OCI-M2 (cell line): ENCODE results near the gene INPPL1.
"Not testable (repeated sequence)": the region's sequence is repeated elsewhere in the genome, so short reads cannot be mapped to it uniquely, and the experiment has no call there.

Experiments used
- DNase-seq: peaks from one replicate; lab custom pipeline; 2025; ENCODE audit not compliant: unreplicated experiment; lab: John Stamatoyannopoulos, UW

The INPPL1 gene

GRCh38 chr11:72224564-72225410 is at the start of gene INPPL1:
Gene INPPL1, plus strand, starts transcription at chr11:72224767. Its CDS starts 218 bp downstream, at chr11:72224985.
- no peak for DNase-seq

DNA sequence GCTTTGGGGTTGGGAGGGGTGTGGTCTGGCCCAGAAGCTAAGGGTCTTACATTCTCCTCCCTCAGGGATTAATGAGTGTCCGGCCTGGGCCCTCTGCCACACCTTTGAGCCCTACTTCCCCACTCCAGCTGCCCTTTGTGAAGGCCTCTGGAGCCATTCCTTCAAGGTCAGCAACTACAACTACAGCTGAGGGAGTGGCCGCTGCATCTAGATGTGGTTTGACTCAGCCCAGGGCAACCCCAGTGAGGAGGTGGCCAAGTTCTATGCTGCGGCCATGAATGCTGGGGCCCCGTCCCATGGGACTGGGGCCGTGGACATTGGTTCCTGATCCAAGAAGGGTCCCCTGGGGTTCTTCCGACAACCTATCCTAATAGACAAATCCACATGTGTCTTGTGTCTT is 46.9 kb upstream of the INPPL1 start:
- DNase-seq, result no peak

GRCh38 chr11:72179049-72179803 is 45.3 kb upstream of the INPPL1 start:
- DNase-seq, result no peak

DNA sequence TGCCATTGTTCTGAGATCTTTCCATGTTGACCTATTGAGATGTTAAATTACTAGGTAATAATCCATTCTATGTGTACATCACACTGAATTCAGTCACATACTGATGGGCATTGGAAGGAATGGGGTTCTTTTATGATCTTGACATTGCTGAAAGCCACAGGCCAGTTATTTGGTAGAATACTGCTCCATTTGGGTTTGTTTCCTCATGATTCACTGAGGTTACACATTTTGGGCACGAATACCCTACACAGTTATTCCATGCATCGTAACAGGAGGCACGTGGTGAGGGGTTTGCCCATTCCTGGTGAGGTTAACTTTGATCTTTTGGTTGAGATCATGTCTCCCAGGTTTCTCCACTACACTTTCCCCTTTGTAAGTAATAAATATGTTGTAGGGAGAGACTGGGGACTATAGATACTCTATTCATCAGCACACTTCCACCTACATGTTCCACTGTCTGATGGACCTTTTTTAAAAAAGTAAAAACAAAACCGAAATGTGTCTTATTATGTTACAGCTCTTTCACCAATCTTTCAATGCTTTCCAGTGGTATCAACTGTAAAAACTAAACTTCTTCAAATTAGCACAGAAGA is 44.7 kb upstream of the INPPL1 start:
- no peak for DNase-seq

DNA sequence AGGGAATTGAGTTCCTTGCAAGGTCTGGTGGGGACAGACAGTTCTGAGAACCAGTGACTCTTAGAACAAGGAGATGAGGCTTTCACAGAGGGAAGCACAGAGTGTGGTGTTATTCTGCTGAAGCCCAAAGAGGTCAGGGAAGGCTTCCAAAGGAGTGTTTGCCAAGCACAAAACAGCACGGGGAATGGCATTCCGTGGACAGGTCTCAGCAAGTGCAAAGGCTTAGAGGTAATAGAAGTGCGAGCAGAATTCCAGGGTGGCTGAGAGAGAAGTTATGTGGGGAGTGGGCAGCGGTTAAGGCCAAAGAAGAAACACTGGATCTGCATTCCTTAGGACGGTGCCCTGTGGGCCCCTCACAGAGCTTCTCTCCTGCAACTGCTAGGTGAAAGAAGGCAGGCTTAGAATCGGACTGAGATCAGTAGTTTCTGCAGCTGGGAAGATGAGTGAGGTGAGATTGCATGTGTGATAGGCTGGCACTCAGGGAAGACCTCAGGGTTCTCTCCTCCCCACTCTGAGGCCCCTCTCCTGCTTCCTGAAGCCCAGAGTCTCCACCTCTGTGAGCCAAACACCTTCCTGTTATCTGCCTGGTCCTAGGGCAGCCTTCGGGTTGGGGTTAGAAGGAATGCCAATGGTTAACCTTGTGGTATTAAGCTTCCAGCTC is 43.5 kb upstream of the INPPL1 start:
- not testable (repeated sequence) for DNase-seq

GRCh38 chr11:72181553-72181958 is 43.0 kb upstream of the INPPL1 start:
- not testable (repeated sequence) for DNase-seq

DNA sequence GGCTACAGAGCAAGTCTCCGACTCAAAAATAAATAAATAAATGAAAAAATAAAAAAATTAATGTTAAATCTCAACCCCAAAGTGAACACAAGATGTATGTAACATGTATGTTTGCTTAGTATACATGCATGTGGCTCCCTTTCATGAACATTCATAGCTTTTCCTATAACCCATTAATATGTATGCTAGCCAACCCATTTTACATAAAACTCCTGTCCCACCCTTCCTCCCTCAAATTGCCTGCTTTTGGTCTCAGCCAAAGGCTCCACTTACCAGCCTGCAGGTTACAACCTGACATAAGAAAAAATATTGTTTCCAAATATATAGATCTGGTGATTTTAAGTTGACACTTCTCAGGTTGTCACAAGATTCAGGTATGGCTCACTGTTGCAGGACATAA is 36.3 kb upstream of the INPPL1 start:
- no peak for DNase-seq

- no peak for DNase-seq
These were observed 34.9 kb upstream of the INPPL1 start for GRCh38 chr11:72189455-72190250.

DNA sequence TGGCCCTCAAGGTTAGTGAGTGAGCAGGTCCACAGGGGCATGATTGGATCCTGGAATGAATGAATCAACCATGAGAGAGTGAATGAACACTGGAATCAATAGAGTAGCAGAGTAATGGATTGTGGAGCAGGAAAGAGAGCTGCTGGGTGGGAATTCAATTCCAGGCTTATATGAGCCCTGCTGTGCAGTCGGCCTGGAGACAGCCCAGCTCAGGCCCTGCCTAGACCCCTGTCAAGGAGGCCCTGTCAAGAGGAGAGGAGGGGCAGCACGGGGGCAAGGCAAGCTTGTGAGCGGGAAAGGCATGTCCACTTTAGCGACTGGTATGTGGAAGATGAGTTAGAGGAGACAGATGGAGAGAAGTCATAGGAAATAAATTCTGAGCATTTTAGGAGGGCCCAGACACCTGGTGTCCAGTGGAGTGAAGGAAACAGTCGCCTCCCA is 33.9 kb upstream of the INPPL1 start:
- no peak for DNase-seq

DNA sequence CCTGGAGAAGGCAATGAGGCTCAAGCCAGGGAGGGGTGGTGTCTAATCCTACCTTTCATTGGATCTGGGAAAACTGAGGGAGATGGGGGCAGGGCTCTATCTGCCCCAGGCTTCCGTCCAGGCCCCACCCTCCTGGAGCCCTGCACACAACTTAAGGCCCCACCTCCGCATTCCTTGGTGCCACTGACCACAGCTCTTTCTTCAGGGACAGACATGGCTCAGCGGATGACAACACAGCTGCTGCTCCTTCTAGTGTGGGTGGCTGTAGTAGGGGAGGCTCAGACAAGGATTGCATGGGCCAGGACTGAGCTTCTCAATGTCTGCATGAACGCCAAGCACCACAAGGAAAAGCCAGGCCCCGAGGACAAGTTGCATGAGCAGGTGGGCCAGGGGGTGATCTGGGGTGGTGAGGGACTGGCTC is 32.6 kb upstream of the INPPL1 start, which contains the start of gene FOLR1:
Gene FOLR1 (plus strand): TSS at position 180 of the 421 bp plus-strand sequence. CDS start 34 bp downstream, at position 214.
- no peak for DNase-seq

DNA sequence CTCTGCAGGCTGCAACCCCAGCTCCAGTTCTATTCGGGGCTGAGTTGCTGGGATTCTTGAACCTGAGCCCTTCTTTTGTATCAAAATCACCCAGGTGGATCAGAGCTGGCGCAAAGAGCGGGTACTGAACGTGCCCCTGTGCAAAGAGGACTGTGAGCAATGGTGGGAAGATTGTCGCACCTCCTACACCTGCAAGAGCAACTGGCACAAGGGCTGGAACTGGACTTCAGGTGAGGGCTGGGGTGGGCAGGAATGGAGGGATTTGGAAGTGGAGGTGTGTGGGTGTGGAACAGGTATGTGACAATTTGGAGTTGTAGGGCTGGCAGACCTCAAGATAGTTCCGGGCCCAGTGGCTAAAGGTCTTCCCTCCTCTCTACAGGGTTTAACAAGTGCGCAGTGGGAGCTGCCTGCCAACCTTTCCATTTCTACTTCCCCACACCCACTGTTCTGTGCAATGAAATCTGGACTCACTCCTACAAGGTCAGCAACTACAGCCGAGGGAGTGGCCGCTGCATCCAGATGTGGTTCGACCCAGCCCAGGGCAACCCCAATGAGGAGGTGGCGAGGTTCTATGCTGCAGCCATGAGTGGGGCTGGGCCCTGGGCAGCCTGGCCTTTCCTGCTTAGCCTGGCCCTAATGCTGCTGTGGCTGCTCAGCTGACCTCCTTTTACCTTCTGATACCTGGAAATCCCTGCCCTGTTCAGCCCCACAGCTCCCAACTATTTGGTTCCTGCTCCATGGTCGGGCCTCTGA is 28.9 kb upstream of the INPPL1 start:
- no peak for DNase-seq

DNA sequence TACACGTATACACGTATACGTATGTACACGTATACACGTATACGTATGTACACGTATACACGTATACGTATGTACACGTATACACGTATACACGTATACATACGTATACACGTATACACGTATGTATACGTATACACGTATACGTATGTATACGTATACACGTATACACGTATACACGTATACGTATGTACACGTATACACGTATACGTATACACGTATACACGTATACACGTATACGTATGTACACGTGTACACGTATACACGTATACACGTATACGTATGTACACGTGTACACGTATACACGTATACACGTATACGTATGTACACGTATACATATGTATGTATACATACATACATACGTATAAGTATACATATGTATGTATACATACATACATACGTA is 23.1 kb upstream of the INPPL1 start:
- not testable (repeated sequence) for DNase-seq

- DNase-seq, result no peak
These were observed 22.0 kb upstream of the INPPL1 start for GRCh38 chr11:72202571-72202970.

DNA sequence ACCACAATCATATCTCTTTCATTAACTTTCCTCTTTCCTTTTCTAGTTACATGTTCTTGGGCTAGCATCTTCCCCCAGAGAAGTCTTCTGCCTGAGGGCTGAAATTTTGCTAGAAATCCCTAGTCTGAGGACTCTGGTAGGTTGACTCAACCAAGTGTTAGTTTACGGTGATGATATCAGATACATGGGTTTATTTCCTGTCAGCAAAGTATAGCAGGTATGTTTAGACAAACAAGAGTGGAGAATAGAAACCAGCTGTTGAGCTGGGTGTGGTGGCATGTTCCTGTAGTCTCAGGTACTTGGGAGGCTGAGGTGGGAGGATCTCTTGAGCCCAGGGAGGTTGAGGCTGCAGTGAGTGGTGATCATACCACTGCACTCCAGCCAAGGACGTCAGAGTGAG is 21.4 kb upstream of the INPPL1 start:
- DNase-seq, result no peak

DNA sequence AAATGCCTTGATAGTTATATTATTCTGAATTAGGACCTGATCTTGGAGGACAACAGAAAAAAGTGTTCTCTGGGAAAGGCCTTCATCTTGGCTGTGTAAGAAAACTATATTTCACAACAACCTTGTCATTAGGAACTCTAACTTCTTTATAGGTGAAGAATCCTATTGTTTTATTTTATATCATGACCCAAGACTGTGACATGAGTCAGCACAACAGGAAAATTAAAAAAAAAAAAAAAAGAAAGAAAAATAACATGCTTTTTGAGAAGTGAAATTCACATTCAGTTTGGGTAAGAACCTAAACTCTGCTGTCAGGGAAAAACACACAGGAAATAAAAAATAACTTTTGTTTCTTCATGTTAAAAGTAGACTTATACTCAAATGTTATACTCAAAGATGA is 19.7 kb upstream of the INPPL1 start:
- DNase-seq, result no peak

- DNase-seq, result not testable (repeated sequence)
These were observed 17.8 kb upstream of the INPPL1 start for GRCh38 chr11:72206794-72207193.

DNA sequence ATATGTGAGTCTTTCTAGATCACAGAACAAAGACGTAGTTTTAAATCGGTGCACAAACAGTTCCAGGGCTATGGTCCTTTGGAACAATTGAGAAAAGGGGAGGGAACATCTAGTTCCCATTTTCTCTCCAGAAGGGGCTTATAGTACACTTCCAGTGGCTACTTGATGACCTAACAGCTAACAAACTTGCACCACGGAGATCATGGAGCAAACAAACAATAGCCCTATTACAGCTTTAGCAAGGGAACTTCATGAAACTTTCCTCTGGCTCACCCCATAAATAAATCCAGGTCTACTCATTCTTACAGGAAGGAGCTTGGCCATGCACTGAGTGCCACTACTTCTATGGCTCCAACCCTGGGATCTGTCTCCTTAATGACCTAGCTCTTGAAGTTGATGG is 16.3 kb upstream of the INPPL1 start:
- no peak for DNase-seq

- DNase-seq, result no peak
These were observed 15.5 kb upstream of the INPPL1 start for GRCh38 chr11:72209101-72209500.

- DNase-seq, result no peak
These were observed 7.9 kb upstream of the INPPL1 start, which contains the start of gene FOLR2 for GRCh38 chr11:72216638-72217037. Gene FOLR2, plus strand, starts transcription at chr11:72216794. Its CDS starts 1,791 bp downstream, at chr11:72218585.
